Activated T-helper 1 cell treated with anti-CD3 and anti-CD28 coated beads, Interleukin-12 subunit alpha, Interleukin-12 subunit beta, Interleukin-2, Interleukin-4 antibody, amounts not matched to agents 30 ng/mL and 10 ng/mL and 1 ng/mL, durations not matched to agents 14 hours and 24 hours and 36 hours (primary cell): ENCODE measurements around the gene ICOSLG. TPM values are rescaled to one million over a fixed set of nuclear protein-coding genes. Genes with fewer than 3 reads are reported as not detected.
"Not testable (repeated sequence)": the region's sequence is repeated elsewhere in the genome, so short reads cannot be mapped to it uniquely, and the experiment has no call there.

ENCODE experiments used
- DNase-seq: peaks from one replicate; pipeline ENCODE4 v3.0.0; 2021; ENCODE audit warnings: low spot score
- H3K27ac Mint-ChIP-seq: one replicate; pipeline ENCODE4 v1.8.0; 2021; ENCODE audit warnings: mild to moderate bottlenecking, mixed read lengths
- H3K27me3 Mint-ChIP-seq: one replicate; pipeline ENCODE4 v1.8.0; 2022; ENCODE audit warnings: mild to moderate bottlenecking, moderate library complexity, mixed read lengths; ENCODE audit not compliant: insufficient read depth
- H3K36me3 Mint-ChIP-seq: one replicate; pipeline ENCODE4 v1.8.0; 2021; ENCODE audit warnings: low read depth, mixed read lengths
- H3K4me1 Mint-ChIP-seq: one replicate; pipeline ENCODE4 v1.8.0; 2021; ENCODE audit warnings: low read depth, mixed read lengths
- H3K4me3 Mint-ChIP-seq: one replicate; pipeline ENCODE4 v1.8.0; 2021; ENCODE audit warnings: mild to moderate bottlenecking, moderate library complexity, mixed read lengths
- H3K9me3 Mint-ChIP-seq: one replicate; pipeline ENCODE4 v1.8.0; 2021; ENCODE audit warnings: mixed read lengths
- intact Hi-C: fragments of 100-400 bp; cut with micrococcal nuclease; formaldehyde crosslinking; loops from one replicate; pipeline ENCODE4 v1.15.1; 2024
- total RNA-seq: library from RNA; stranded (reverse); gene quantifications from 2 replicates; pipeline ENCODE4 v1.2.3, GENCODE V29; 2022

The ICOSLG gene
- total RNA-seq, 1 donor from 2014 or later = 7.2 TPM

- DNase-seq, H3K9me3 Mint-ChIP-seq, H3K36me3 Mint-ChIP-seq, H3K27ac Mint-ChIP-seq, H3K27me3 Mint-ChIP-seq, H3K4me3 Mint-ChIP-seq, H3K4me1 Mint-ChIP-seq, intact Hi-C loops: not testable (repeated sequence)
Measured at GRCh38 chr21:44197156-44197516, 43.6 kb downstream of the ICOSLG start.

DNA sequence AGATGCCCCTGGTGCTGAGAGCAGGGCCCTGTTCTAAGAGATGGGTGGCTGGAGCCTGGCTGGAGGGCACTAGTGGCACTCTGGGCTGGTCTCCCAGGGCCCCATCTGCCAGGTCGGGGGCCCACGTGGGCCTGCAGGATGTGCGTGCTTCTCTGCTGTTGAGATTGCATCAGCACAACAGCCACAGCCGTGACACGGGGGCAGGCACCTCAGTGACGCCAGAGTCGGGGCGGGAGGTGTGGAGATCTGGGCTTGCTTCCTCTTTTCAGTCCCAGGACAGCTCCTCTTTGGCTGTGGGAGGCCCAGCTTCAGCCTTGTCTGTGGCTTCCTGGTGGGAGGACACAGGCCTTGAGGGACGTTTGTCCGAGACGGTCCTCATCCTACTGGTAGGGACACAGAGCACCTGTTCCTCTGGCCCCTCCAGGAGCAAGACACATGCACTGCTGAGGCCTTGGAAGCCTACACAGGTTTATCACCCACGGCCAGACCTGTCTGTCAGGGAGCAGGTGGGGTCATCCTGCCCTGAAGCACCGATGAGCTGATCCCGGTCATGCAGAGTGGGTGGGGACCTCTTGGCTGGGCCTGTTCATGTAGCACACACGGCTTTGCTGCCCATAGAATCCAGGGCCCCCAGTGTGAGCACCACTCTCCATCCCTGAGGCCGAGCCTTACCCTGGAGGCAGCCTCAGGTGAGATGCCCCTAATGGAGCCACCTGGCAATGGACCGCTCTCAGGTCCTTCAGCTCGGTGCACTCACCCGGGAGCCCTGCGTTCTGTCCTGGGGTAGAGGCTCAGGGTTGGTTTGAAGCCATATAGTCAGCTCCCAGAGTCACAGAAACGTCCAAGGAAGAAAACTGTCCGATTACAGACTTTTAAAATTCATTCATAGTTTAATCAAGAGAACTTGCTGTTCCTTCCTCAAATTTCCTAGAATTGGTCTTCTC, 44.3 kb downstream of the ICOSLG start:
- H3K27me3 Mint-ChIP-seq, H3K4me1 Mint-ChIP-seq, H3K9me3 Mint-ChIP-seq, intact Hi-C loops, H3K36me3 Mint-ChIP-seq, H3K4me3 Mint-ChIP-seq, DNase-seq, H3K27ac Mint-ChIP-seq: not testable (repeated sequence)

DNA sequence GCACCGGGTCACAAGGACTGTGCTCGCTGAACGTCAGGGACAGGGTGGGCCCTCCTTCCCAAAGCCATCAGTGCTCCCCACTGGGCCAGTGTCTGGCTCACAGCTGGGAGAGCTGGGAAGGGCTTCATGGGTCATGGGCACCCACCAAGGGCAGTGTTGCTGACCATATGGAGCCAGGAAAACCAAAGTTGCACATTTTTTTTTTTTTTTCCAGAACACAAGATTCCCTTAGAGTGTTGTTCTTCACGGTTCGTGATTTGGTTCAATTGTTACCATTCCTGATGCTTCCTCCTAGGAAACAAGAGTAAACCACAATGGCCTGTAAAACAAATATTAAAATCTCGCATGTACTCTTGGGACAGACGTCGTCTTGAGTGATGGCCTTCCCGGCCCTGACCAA, 45.9 kb downstream of the ICOSLG start:
- H3K27ac Mint-ChIP-seq, H3K36me3 Mint-ChIP-seq, DNase-seq, H3K9me3 Mint-ChIP-seq, H3K4me3 Mint-ChIP-seq, intact Hi-C loops, H3K27me3 Mint-ChIP-seq, H3K4me1 Mint-ChIP-seq: not testable (repeated sequence)

DNA sequence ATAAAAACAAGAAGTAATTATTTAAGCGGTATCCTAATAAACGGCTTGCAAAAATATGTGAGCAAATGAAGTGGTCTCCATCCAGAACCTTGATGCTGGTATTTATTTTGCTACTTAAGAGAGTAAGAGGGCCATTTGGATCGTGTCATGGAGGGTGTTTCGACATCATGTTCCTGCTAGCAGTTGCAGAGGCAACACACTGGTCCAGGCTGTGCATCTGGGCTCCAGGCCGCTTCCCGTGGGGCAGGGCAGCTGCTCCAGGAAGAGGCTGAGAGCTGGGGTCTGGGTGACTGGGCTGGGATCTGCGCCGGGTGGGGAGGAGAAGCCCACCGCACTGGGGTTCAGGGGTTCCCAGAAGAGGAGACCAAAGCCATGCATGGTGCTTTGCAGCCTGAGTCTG, 46.3 kb downstream of the ICOSLG start:
- intact Hi-C loops, H3K4me3 Mint-ChIP-seq, H3K9me3 Mint-ChIP-seq, H3K27ac Mint-ChIP-seq, H3K36me3 Mint-ChIP-seq, DNase-seq, H3K27me3 Mint-ChIP-seq, H3K4me1 Mint-ChIP-seq: not testable (repeated sequence)

GRCh38 chr21:44193108-44193507, 47.6 kb downstream of the ICOSLG start:
- H3K9me3 Mint-ChIP-seq, DNase-seq, H3K27me3 Mint-ChIP-seq, H3K27ac Mint-ChIP-seq, intact Hi-C loops, H3K36me3 Mint-ChIP-seq, H3K4me1 Mint-ChIP-seq, H3K4me3 Mint-ChIP-seq: not testable (repeated sequence)

- H3K36me3 Mint-ChIP-seq, H3K4me1 Mint-ChIP-seq, H3K4me3 Mint-ChIP-seq, DNase-seq, intact Hi-C loops, H3K27ac Mint-ChIP-seq, H3K9me3 Mint-ChIP-seq, H3K27me3 Mint-ChIP-seq: not testable (repeated sequence)
Measured at GRCh38 chr21:44190349-44191271, 50.1 kb downstream of the ICOSLG start.

DNA sequence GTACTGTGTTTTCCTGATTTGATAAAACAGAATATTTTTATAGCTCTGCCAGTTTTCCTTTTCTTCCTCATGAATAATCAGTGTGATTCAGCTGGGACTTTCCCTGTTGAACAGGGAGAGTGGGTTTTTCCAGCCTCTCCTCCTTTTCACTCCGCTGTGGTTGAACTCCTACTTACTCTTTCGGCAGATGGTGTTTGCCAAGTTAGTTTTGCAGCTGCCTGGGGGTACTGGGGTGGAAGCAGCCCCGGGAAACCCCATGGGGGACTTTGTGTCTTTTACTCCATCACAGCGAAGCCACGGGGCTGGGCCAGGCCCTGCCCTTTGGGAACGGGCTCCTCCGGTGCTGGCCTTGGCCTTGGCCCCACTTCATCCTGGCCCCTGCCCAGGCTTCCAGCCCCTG, 55.9 kb downstream of the ICOSLG start:
- H3K27ac Mint-ChIP-seq, H3K4me3 Mint-ChIP-seq, H3K36me3 Mint-ChIP-seq, H3K4me1 Mint-ChIP-seq, H3K9me3 Mint-ChIP-seq, intact Hi-C loops, H3K27me3 Mint-ChIP-seq, DNase-seq: not testable (repeated sequence)

GRCh38 chr21:44182202-44182601, 58.5 kb downstream of the ICOSLG start:
- H3K36me3 Mint-ChIP-seq, DNase-seq, H3K4me3 Mint-ChIP-seq, H3K27ac Mint-ChIP-seq, intact Hi-C loops, H3K9me3 Mint-ChIP-seq, H3K27me3 Mint-ChIP-seq, H3K4me1 Mint-ChIP-seq: not testable (repeated sequence)

DNA sequence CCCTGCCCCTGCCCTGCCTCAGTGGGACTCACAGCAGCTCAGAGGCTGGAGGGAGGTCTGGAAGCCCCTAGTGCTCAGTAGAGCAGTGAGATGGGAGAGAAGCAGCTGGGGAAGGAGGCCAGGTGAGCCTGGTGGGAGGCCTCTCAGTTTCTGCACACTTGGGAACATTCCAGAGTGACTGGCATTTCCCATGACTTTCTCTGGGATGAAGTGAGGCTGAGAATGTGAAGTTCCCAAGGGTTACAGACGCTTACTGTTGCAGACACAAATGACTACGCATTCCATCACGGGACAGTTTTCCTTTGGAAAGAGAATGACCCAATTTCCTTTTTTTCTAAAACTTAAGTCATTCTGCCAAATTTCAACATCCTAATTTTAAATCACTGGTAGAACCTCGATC, 59.2 kb downstream of the ICOSLG start:
- DNase-seq, H3K9me3 Mint-ChIP-seq, intact Hi-C loops, H3K36me3 Mint-ChIP-seq, H3K27ac Mint-ChIP-seq, H3K4me1 Mint-ChIP-seq, H3K4me3 Mint-ChIP-seq, H3K27me3 Mint-ChIP-seq: not testable (repeated sequence)

DNA sequence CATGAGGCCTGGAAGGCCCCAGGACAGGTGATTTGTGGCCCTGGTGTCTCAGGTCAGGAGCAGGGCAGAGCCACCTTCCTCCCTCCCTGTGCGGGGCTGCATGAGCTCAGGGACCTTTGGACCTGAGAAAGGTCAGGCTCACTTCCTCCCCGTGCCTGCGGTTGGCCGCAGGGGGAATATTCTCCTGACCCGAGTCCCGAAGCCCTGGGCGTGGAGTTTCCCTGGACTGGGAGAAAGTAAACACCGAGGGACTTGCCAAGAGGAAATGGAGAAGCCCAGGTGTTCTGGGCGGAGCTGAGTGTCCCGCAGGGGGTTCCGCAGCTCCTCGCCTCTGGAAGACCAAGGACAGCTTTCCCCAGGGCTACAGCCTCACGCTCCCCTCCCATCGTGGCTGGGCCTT, 64.6 kb downstream of the ICOSLG start:
- H3K27me3 Mint-ChIP-seq, H3K4me1 Mint-ChIP-seq, DNase-seq, H3K27ac Mint-ChIP-seq, H3K36me3 Mint-ChIP-seq, intact Hi-C loops, H3K4me3 Mint-ChIP-seq, H3K9me3 Mint-ChIP-seq: not testable (repeated sequence)

DNA sequence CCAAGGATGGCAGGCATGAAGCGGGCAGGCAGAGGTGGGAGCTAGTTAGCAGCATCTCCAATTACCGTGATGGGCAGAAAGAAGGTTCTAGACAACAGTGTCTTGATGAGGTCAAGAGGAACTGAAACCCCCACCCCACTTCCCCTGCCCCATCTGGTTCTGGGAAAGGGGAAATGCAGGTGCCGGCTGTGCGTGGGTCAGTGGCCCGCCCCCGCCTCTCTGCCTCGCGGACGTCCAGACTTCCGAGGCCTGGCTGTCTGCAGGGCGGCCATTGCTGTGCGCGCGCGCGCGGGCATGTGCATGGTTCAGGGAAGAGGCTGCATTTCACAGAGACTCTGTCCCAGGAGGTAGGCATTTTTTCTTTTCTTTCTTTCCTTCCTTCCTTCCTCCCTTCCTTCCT, 65.6 kb downstream of the ICOSLG start:
- H3K27me3 Mint-ChIP-seq, intact Hi-C loops, DNase-seq, H3K9me3 Mint-ChIP-seq, H3K4me1 Mint-ChIP-seq, H3K4me3 Mint-ChIP-seq, H3K27ac Mint-ChIP-seq, H3K36me3 Mint-ChIP-seq: not testable (repeated sequence)
